Rectal smooth muscle tissue (tissue), 1 donor: ENCODE data around the gene UBXN10.

ENCODE experiments used
- H3K27ac ChIP-seq: one replicate; pipeline ENCODE4 v1.7.0; 2013; ENCODE audit warnings: low read depth, low read length, inconsistent platforms
- H3K27me3 ChIP-seq: one replicate; pipeline ENCODE4 v1.7.0; 2013; ENCODE audit warnings: low read length; ENCODE audit not compliant: control insufficient read depth, insufficient read depth
- H3K36me3 ChIP-seq: one replicate; pipeline ENCODE4 v1.7.0; 2013; ENCODE audit warnings: low read length; ENCODE audit not compliant: control insufficient read depth, insufficient read depth
- H3K4me1 ChIP-seq: one replicate; pipeline ENCODE4 v1.7.0; 2013; ENCODE audit warnings: low read length; ENCODE audit not compliant: control insufficient read depth, insufficient read depth
- H3K4me3 ChIP-seq: one replicate; pipeline ENCODE4 v1.7.0; 2013; ENCODE audit warnings: low read length
- H3K9ac ChIP-seq: one replicate; pipeline ENCODE4 v1.7.0; 2013; ENCODE audit warnings: low read length

Gene UBXN10

DNA sequence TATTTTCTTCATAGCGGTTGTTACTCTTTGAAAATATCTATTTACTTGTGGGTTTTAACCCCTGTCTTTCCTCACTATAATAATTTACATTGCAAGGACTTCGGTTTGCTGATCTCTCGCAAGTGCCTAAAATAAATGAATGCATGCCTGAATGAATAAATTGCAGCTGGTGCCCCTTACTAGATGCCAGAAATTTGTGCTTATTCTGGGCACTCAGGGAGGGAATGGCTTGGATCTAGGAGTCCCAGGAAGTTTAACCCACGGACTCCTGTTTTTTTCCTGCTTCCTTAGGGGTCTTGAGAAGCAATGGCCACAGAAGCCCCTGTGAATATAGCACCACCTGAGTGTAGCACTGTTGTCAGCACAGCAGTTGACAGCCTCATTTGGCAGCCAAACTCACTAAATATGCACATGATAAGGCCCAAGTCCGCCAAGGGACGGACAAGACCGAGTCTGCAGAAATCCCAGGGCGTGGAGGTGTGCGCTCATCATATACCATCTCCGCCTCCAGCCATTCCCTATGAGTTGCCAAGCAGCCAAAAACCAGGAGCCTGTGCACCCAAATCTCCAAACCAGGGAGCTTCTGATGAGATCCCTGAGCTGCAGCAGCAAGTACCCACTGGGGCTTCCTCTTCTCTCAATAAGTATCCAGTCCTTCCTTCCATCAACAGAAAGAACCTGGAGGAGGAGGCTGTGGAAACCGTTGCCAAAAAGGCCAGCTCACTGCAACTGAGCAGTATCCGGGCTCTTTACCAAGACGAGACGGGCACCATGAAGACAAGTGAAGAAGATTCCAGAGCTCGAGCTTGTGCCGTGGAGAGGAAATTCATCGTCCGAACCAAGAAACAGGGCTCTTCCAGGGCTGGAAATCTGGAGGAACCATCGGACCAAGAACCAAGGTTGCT, 4.6 kb downstream of the UBXN10 start:
- Histone ChIP-seq H3K27ac (peak overlapping the region; percentile 2), H3K27me3 (no peaks in the 10 kb centered on the region), H3K4me3 (no peak overlapping the region), H3K9ac (no peak overlapping the region), H3K36me3 (peaks cover 2% of the 10 kb centered on the region), H3K4me1 (peaks cover 32% of the 10 kb centered on the region)

GRCh38 chr1:20191266-20191825, 5.5 kb downstream of the UBXN10 start:
- Histone ChIP-seq H3K4me3 (no peak overlapping the region), H3K4me1 (peaks cover 30% of the 10 kb centered on the region), H3K27ac (peak overlapping the region; percentile 35), H3K27me3 (no peaks in the 10 kb centered on the region), H3K9ac (no peak overlapping the region), H3K36me3 (peaks cover 2% of the 10 kb centered on the region)

GRCh38 chr1:20192364-20192763, 6.5 kb downstream of the UBXN10 start:
- H3K27me3 ChIP-seq, result no peaks in the 10 kb centered on the region
- H3K4me3 ChIP-seq, result no peak overlapping the region
- H3K9ac ChIP-seq, result no peak overlapping the region
- H3K27ac ChIP-seq, result peak overlapping the region; percentile 17
- H3K36me3 ChIP-seq, result peaks cover 2% of the 10 kb centered on the region
- peaks cover 25% of the 10 kb centered on the region for H3K4me1 ChIP-seq

DNA sequence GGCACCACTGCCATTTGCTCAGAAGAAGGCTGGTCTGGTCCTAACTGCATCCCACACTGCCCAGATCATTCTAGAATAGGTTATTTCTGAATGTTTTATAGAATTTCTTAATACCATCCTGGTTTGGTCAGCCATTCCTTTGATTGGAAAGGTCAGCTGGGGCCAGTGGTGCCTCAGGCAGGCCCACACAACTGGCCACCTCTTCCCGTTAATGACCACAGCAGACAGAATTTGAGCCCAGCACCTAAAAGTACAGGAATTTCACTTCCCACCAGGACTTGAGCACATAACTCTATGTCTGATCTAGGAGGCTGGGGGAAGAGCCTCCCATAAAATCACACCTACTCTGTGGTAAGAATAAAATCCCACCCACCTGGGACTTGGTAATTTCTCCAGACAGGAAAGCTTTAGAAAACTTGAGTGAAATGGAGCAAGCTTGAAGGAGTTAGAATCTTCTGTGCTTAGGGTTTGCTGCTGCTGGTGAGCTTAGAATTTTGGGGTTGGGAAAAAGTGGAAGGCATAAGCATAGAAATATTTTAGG, 7.0 kb downstream of the UBXN10 start:
- Histone ChIP-seq H3K4me3 (no peak overlapping the region), H3K36me3 (peaks cover 2% of the 10 kb centered on the region), H3K9ac (no peak overlapping the region), H3K4me1 (peaks cover 21% of the 10 kb centered on the region), H3K27me3 (no peaks in the 10 kb centered on the region), H3K27ac (peak overlapping the region; percentile 4)

GRCh38 chr1:20194224-20194623, 8.3 kb downstream of the UBXN10 start:
- H3K27me3 ChIP-seq, result no peaks in the 10 kb centered on the region
- H3K36me3 ChIP-seq, result peaks cover 2% of the 10 kb centered on the region
- no peak overlapping the region for H3K4me3 ChIP-seq
- peak overlapping the region; percentile 18 for H3K27ac ChIP-seq
- H3K4me1 ChIP-seq, result peaks cover 12% of the 10 kb centered on the region
- no peak overlapping the region for H3K9ac ChIP-seq

GRCh38 chr1:20194757-20195461, 9.0 kb downstream of the UBXN10 start:
- peaks cover 12% of the 10 kb centered on the region for H3K4me1 ChIP-seq
- H3K36me3 ChIP-seq, result peaks cover 2% of the 10 kb centered on the region
- H3K4me3 ChIP-seq, result no peak overlapping the region
- H3K27me3 ChIP-seq, result no peaks in the 10 kb centered on the region
- H3K27ac ChIP-seq, result peak overlapping the region; percentile 18
- no peak overlapping the region for H3K9ac ChIP-seq

DNA sequence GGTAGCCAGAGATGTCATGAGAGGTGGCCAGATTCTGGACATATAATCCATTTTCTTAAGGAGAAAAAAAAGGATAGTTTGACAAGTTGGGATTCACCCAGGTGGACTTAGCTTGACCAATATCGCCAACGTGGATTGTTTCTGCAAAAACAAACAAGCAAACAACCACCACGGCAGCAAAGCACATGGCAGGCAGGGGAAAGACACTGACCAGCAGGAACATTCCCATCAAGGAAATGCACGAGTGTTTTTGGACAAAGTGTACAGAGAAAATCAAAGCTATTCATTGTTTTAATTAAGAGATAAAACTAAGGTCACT, 9.5 kb downstream of the UBXN10 start:
- peaks cover 2% of the 10 kb centered on the region for H3K36me3 ChIP-seq
- H3K9ac ChIP-seq, result no peak overlapping the region
- H3K4me3 ChIP-seq, result no peak overlapping the region
- H3K27me3 ChIP-seq, result no peaks in the 10 kb centered on the region
- H3K27ac ChIP-seq, result no peak overlapping the region
- H3K4me1 ChIP-seq, result peaks cover 12% of the 10 kb centered on the region

- Histone ChIP-seq H3K36me3 (no peaks in the 10 kb centered on the region), H3K4me1 (peaks cover 8% of the 10 kb centered on the region), H3K9ac (no peak overlapping the region), H3K27ac (no peak overlapping the region), H3K4me3 (no peak overlapping the region), H3K27me3 (no peaks in the 10 kb centered on the region)
Observed at GRCh38 chr1:20197329-20197791, 11.5 kb downstream of the UBXN10 start.

GRCh38 chr1:20198296-20198695, 12.4 kb downstream of the UBXN10 start:
- Histone ChIP-seq H3K27me3 (no peaks in the 10 kb centered on the region), H3K4me1 (peaks cover 6% of the 10 kb centered on the region), H3K9ac (no peak overlapping the region), H3K36me3 (no peaks in the 10 kb centered on the region), H3K4me3 (no peak overlapping the region), H3K27ac (no peak overlapping the region)

DNA sequence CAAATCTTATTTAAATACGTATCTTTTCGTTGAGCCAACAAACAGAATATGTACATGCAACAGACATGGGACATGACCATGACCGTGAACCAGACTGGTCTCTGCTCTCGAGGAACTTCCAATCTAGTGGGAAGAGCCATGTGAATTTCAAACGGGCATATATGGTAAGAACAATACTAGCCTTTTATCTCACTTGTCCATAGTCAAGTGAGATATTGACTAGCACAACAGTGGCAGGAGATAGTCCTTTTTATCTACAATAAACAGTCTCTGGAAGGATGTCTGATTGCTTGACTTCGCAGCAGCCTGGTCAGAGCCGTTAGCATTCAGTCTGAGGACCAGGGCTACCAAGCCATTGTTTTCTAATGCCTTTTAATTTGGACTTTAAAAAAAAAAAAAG, 13.0 kb downstream of the UBXN10 start:
- no peak overlapping the region for H3K9ac ChIP-seq
- peaks cover 6% of the 10 kb centered on the region for H3K4me1 ChIP-seq
- H3K36me3 ChIP-seq, result no peaks in the 10 kb centered on the region
- no peak overlapping the region for H3K27ac ChIP-seq
- H3K4me3 ChIP-seq, result no peak overlapping the region
- no peaks in the 10 kb centered on the region for H3K27me3 ChIP-seq

- H3K36me3 ChIP-seq, result no peaks in the 10 kb centered on the region
- H3K27ac ChIP-seq, result no peak overlapping the region
- H3K27me3 ChIP-seq, result no peaks in the 10 kb centered on the region
- no peak overlapping the region for H3K9ac ChIP-seq
- no peak overlapping the region for H3K4me3 ChIP-seq
- H3K4me1 ChIP-seq, result peaks cover 5% of the 10 kb centered on the region
Observed at GRCh38 chr1:20199403-20199802, 13.5 kb downstream of the UBXN10 start.

DNA sequence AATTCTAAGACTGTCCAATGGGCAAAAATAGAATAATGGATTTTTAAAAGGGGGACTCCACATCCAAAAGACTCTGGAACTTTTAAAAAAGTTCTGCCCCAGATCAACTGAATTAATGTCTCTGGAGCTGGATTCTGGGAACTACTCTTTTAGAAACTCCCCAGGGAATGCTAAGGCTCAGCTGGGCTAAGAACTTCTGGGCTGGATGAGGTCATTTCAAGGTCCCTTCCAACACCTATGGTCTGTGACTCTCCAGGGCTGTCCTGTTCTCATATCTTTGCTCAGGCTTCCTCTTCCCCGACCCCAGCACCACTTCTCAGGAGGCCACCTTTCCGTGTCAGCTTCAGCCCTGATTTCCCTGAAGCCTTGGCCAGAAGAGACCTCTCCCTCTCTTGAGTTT, 13.9 kb downstream of the UBXN10 start:
- H3K4me3 ChIP-seq, result no peak overlapping the region
- no peak overlapping the region for H3K27ac ChIP-seq
- H3K9ac ChIP-seq, result no peak overlapping the region
- peaks cover under 1% of the 10 kb centered on the region for H3K4me1 ChIP-seq
- H3K36me3 ChIP-seq, result no peaks in the 10 kb centered on the region
- no peaks in the 10 kb centered on the region for H3K27me3 ChIP-seq
